ENCODE data around the gene CWC22. TPM values are rescaled to one million over a fixed set of nuclear protein-coding genes. Genes with fewer than 3 reads are reported as not detected.
A peak's percentile ranks its signal among the peaks of the same experiment; 100 is the strongest.
"Not testable (repeated sequence)": the region's sequence is repeated elsewhere in the genome, so short reads cannot be mapped to it uniquely, and the experiment has no call there.

Gene CWC22
- 13.2 and 17.2 TPM in 2 replicates for total RNA-seq

GRCh38 chr2:180006781-180007579 is at the start of gene CWC22:
CWC22 (minus strand) TSS chr2:180007297; CDS start chr2:179993341, 13,956 bp downstream.
- DNase-seq (ENCODE audit: extremely low read depth, low read depth, low spot score): peak; percentile 90

GRCh38 chr2:180056367-180057118 is 49.4 kb upstream of the CWC22 start:
- no peak for DNase-seq (ENCODE audit: extremely low read depth, low read depth, low spot score)

- DNase-seq (ENCODE audit: extremely low read depth, low read depth, low spot score): not testable (repeated sequence)
Measured at GRCh38 chr2:180054576-180054975, 47.5 kb upstream of the CWC22 start.

- no peak for DNase-seq (ENCODE audit: extremely low read depth, low read depth, low spot score)
Measured at GRCh38 chr2:180050246-180050645, 43.1 kb upstream of the CWC22 start.

GRCh38 chr2:180048251-180048650 is 41.2 kb upstream of the CWC22 start:
- no peak for DNase-seq (ENCODE audit: extremely low read depth, low read depth, low spot score)

- DNase-seq (ENCODE audit: extremely low read depth, low read depth, low spot score): no peak
Measured at GRCh38 chr2:180046776-180047175, 39.7 kb upstream of the CWC22 start.

- DNase-seq (ENCODE audit: extremely low read depth, low read depth, low spot score): no peak
Measured at GRCh38 chr2:180046202-180046601, 39.1 kb upstream of the CWC22 start.

GRCh38 chr2:180040146-180040925 is 33.2 kb upstream of the CWC22 start:
- DNase-seq (ENCODE audit: extremely low read depth, low read depth, low spot score): no peak

- no peak for DNase-seq (ENCODE audit: extremely low read depth, low read depth, low spot score)
Measured at GRCh38 chr2:180038997-180039396, 31.9 kb upstream of the CWC22 start.

GRCh38 chr2:180033993-180034894 is 27.1 kb upstream of the CWC22 start:
- DNase-seq (ENCODE audit: extremely low read depth, low read depth, low spot score): no peak

GRCh38 chr2:180029575-180029974 is 22.5 kb upstream of the CWC22 start:
- DNase-seq (ENCODE audit: extremely low read depth, low read depth, low spot score): no peak

GRCh38 chr2:180021850-180022249 is 14.8 kb upstream of the CWC22 start:
- no peak for DNase-seq (ENCODE audit: extremely low read depth, low read depth, low spot score)

GRCh38 chr2:180017784-180018183 is 10.7 kb upstream of the CWC22 start:
- DNase-seq (ENCODE audit: extremely low read depth, low read depth, low spot score): no peak

- no peak for DNase-seq (ENCODE audit: extremely low read depth, low read depth, low spot score)
Measured at GRCh38 chr2:180016937-180017336, 9.8 kb upstream of the CWC22 start.

GRCh38 chr2:180015951-180016709 is 9.0 kb upstream of the CWC22 start:
- DNase-seq (ENCODE audit: extremely low read depth, low read depth, low spot score): no peak

GRCh38 chr2:180012523-180012922 is 5.4 kb upstream of the CWC22 start:
- DNase-seq (ENCODE audit: extremely low read depth, low read depth, low spot score): no peak

- DNase-seq (ENCODE audit: extremely low read depth, low read depth, low spot score): no peak
Measured at GRCh38 chr2:180010701-180011100, 3.6 kb upstream of the CWC22 start.

- no peak for DNase-seq (ENCODE audit: extremely low read depth, low read depth, low spot score)
Measured at GRCh38 chr2:180006231-180006630, 866 bp downstream of the CWC22 start.

- not testable (repeated sequence) for DNase-seq (ENCODE audit: extremely low read depth, low read depth, low spot score)
Measured at GRCh38 chr2:180005465-180005864, 1.6 kb downstream of the CWC22 start.
